CMK (cell line): ENCODE results near the gene BAZ1A.
"Not testable (repeated sequence)": the region's sequence is repeated elsewhere in the genome, so short reads cannot be mapped to it uniquely, and the experiment has no call there.

Experiments used
- DNase-seq: peaks from one replicate; pipeline ENCODE4 v3.0.0-alpha.2; 2010; ENCODE audit warnings: low read depth

Gene BAZ1A

DNA sequence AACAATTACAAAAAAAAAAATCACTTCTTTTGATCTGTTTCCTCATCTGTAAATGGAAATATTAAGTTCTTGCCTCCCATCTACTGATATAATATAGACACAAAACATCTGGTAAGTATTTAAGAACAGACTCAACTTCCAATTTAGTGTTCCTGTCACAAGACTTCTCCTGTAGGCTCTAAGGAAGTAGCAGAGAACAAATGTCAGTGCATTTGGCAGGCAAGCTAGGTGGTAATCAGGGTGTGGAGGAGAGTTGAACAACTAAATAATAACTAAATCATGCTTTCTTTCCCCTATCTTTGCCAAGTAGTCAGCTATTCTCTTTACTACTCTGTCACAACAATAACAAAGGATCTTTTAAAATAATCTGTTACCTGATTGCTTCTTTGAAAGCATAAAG lies 22.1 kb downstream of the BAZ1A start:
- no peak for DNase-seq

DNA sequence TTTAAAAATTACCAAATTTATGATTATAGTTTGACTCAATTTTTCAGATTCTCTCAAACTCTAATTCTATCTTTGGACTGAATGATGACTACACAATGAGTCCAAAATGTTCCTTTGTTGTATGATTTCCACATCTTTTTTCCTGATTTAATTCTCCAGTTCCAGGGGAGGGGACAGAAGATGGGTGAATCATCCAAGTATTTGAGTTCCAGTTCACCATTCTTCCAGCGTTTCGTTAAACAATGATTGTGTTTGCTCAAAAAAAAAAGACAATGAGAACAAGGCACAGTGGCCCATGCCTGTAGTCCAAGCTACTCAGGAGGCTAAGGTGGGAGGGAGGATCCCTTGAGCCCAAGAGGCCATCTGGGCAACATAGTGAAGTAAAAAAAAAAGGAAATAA lies 23.8 kb downstream of the BAZ1A start:
- DNase-seq: no peak

DNA sequence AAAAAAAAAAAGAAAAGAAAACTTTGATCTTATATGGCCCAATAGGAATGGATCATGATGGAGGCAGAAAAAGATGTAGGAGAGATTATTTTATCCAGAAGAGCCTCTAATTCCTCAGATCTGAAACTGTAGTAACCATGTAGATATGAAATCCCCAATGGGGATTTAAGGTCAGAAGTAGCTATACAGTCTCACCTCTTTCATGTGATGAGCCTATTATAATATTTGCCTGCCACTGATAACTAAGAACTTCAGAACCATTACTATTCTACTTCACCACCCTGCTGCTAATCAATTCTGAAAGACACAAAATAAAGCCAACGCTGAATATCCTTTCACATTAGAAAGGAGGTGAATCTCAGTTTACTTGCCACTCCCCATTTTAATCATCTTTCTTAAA lies 29.3 kb downstream of the BAZ1A start:
- DNase-seq: no peak

DNA sequence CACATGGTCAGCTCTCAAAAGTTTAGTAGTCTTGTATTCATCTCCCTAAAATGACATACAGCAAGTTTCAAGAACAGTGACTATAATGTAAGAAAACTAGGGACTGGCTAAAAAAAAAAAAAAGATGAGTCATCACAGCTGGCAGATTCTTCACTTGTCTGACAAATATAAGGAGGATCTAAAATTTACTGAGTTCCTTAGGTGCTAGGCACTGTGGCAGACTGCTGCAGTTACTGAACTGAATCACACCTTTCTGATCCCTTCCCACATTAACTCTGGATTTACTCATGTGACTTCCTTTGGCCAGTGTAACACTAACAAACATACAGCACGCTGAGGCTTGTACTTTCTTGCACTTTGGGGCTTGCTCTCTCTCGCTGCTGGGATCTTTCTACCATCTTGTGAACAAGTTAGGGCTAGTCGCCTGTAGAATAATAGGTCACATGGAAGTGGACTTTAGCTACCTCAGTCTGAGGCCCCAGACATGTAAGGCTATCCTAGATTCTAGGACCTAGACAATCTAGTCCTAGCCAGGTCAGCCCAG lies 32.1 kb downstream of the BAZ1A start:
- DNase-seq: no peak

DNA sequence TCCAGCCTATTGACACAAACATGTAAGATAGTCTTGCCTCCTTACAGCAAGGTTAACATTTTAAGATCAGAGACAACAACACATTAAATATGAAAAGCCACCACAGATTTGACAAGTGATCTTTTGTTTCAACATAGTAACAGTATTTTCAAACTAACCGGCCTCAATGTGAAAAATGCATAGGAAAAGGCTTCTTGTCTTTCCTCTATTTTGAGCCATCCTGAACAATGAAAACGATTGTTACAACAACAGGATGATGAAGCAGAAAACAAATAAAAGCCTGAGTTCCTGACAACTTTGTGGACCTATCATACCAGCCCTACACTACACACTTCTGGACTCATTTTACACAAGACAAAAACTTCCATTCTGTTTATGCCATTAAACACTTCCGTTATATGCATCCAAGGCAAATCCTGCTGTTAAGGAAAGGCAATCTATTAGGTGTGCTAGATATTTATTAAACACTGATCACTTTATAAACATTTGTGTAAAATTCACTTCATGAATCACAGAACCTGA lies 37.3 kb downstream of the BAZ1A start:
- no peak for DNase-seq

DNA sequence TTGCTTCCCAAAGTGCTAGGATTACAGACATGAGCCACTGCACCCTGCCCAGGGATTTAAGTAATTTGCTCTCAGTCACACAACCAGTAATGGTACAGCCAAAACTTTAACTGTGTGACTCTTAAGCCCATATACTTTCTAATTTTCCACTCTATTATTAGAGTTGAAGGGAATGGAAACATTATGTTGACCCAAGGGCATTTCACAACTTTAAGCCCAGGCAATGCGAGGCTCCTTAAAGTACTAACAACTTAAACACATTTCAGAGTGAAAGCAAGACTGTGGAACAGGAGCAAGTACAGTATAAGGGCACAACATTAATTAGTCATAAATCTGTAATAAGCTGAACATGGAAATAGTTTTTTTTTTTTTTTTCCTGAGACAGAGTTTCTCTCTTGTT lies 39.8 kb downstream of the BAZ1A start:
- no peak for DNase-seq

DNA sequence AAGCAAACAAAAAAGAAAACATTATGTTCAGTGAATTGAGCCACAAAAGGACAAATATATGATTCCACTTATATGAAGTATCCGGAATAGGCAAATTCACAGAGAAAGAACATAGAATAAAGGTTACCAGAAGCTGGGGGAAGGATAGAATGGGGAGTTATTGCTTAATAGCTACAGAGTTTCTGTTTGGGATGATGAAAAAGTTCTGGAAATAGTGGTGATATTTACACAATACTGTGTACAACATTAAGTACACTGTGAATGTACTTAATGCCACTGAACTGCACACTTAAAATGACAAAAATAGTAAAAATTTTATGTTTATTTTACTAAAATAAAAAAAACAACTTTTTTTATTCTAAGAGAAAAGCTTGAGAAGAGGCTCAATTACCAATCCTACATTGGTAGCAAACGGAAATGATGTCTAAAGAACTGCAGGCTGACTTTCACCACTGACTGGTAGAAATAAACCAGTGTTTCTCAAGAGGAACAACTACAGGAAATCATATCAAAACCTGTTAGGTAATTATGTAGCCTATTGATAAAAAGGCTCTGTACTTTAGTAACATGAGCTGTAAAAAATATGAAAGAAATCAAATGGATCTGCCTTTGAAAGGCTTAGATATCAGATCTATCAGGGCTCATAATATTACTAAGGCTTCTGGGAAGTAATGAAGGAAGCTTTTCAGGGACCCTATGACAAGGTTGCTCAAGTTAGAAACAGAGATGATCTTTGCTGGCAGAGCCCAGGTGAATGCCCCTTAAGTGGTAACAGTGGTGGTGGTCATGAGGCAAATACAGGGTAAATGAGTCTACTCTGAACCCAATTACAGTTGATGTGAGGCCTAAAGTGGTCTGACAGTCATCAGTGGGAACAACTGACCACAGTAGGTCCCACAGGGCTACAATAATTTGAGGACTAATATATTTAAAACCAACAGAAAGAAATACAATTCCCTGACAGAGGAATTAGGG lies 41.3 kb downstream of the BAZ1A start:
- no peak for DNase-seq

DNA sequence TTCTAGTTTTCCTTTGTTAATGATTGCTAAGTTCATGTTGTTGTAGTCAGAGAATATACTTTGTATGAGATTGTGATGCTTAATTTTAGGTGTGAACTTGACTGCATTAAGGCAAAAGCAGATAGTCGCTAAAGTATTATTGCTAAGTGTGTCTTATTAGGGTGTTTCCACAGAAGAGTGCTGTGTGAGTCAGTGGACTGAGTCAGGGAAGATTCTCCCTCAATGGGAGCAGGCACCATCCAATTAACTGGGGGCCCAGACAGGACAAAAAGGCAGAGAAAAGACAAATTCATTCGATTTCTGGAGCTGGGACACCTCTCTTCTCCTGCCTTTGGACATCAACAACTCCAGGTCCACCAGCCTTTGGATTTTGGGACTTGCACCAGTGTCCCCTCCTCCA lies 48.5 kb downstream of the BAZ1A start:
- no peak for DNase-seq

DNA sequence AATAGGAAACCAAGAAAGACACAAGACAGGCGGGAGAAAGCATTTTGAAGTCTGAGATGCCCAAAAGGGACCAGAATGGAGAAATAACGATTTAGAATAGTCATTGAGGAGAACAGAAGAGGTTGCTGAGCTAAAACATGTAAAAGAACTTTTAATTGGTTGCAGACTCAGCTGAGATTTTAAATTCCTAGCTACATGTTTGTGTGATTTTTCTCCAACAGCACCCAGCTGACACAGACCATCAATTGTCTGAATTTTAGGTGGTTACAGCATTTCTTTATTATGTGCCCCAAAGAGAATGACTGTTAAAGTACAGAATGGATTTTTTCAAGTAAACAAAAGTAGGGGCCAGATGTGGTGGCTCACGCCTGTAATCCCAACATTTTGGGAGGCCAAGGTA lies 50.3 kb downstream of the BAZ1A start:
- no peak for DNase-seq

DNA sequence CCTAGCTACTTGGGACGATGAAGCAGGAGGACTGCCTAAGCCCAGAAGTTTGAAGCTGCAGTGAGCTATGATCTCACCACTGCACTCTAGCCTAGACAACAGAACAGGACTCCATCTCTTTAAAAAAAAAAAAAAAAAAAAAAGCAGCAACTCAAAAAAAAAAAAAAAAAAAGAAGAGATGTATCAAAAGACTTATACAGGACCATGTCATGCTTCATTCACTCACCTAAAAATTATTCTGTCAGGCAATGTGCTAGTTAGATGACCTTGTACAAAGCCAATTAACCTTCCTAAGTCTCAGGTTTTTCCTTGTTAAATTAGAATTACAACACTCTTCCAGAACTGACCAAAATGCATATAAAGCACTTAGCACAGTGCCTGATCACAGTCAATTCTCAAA lies 50.9 kb downstream of the BAZ1A start:
- no peak for DNase-seq

DNA sequence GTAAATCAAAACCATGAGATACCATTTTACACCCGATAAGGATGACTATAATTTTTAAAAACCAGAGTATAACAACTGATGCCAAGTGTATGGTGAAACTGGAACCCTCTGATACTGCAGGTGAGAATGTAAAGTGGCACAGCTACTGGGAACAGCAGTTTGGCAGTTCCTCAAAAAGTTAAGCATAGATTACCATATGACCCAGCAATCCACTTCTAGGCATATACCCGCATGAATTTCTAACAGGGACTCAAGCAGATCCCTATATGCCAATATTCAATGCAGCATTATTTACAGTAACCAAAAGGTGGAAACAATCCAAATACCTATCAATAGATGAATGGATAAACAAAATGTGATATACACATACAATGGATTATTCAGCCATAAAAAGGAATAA lies 57.4 kb downstream of the BAZ1A start:
- no peak for DNase-seq

DNA sequence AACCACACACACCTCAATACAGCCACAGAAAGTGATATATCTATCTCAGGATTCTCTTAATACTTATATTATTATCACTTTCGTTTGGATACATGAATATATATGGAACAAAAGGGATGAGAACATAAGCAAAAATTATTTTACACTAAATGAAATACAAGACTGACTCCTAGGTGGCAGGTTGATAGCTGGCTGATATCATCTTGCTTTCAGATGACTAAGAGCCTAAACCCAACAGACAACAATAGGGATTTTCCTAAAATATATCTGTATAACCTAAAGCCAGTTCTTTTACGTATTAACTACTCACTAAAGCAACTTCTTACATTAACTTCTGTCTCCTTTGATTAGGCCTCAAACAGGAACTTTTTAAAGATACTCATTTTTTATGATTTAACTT lies 65.1 kb downstream of the BAZ1A start:
- no peak for DNase-seq

DNA sequence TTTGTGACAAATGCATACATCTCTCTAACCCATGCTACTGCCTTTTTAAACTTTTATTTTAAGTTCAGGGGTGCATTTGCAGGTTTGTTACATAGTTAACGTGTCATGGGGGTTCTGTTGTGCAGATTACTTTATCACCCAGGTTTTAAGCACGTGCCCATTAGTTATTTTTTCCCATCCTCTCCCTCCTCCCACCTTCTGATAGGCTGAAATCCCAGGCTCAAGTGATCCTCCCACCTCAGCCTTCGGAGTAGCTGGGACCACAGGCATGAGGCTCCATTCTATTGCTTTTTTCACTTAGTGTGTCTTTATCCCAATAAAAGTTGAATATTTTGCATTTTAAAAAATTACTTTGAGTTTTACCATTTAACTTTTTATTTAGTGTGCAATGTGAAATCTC lies 68.9 kb downstream of the BAZ1A start:
- DNase-seq: no peak

DNA sequence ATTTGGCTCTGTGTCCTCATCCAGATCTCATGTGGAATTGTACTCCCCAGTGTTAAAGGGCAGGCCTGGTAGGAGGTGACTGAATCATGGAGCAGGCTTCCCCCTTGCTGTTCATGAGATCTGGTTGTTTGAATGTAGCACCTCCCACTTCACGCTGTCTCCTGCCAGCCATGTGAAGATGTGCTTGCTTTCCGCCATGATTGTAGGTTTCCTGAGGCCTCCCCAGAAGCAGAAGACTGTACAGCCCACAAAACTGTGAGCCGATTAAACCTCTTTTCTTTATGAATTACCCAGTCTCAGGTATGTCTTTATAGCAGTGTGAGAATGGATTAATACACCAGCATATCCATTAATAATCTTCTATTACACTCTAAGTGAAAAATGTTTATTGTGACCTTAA lies 70.2 kb downstream of the BAZ1A start:
- DNase-seq: no peak

DNA sequence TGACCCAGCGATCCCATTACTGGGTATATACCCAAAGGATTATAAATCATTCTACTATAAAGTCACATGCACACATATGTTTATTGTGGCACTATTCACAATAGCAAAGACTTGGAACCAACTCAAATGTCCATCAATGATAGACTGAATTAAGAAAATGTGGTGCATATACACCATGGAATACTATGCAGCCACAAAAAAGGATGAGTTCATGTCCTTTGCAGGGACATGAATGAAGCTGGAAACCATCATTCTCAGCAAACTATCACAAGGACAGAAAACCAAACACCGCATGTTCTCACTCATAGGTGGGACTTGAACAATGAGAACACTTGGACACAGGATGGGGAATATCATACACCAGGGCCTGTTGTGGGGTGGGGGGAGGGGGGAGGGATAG lies 76.3 kb downstream of the BAZ1A start:
- DNase-seq: not testable (repeated sequence)

DNA sequence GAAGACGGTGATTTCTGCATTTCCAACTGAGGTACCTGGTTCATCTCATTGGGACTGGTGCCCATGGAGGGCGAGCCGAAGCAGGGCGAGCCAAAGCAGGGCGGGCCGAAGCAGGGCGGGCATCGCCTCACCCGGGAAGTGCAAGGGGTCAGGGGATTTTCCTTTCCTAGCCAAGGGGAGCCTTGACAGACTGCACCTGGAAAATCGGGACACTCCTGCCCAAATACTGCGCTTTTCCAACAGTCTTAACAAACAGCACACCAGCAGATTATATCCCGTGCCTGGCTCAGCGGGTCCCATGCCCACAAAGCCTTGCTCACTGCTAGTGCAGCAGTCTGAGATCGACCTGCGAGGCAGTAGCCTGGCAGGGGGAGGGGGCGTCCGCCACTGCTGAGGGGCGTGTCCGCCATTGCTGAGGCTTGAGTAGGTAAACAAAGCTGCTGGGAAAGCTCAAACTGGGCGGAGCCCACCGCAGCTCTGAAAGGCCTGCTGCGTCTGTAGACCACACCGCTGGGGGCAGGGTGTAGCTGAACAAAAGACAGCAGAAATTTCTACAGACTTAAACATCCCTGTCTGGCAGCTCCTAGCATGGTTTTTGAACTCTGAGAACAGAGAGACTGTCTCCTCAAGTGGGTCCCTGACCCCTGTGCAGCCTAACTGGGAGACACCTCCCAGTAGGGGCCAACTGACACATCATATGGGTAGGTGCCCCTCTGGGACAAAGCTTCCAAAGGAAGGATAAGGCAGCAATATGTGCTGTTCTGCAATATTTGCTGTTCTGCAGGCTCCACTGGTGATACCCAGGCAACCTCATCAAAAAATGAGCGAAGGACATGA lies 77.2 kb downstream of the BAZ1A start:
- DNase-seq: no peak

DNA sequence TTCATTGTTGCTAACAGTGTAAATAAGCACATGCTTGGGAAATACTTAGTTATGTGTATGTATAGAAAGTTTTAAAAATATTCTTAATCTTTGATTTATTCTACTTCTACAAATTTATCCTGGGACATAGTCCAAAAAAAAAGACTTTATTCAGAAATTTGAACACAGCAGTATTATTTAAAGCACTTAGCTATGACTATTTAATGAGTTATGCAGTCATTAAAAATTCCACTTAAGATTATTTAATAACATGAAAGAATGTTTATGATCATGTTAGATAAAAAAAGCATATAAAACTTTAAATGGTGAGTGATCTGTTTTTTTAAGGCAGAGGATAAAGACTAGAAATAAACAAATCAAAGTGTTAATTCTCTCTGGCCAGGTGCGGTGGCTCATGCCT lies 78.3 kb downstream of the BAZ1A start:
- DNase-seq: no peak

DNA sequence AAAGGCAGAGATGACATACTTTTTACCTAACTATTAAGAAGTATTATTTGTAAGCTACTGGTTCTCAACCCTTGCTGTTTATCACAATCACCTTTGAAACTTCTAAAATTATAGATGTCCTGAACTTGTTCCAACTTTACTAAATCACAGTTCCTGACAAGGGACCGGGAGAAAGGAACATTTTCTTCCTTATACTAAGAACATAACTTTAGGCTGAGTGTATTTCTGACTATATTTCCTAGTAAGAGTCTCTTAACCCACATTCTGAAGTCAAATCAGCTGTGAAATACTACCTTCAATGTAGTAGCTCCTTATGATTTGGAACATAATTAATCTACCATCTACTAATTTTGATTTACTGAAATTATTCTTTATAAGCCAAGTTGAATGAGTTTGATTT lies 80.2 kb downstream of the BAZ1A start:
- DNase-seq: no peak

DNA sequence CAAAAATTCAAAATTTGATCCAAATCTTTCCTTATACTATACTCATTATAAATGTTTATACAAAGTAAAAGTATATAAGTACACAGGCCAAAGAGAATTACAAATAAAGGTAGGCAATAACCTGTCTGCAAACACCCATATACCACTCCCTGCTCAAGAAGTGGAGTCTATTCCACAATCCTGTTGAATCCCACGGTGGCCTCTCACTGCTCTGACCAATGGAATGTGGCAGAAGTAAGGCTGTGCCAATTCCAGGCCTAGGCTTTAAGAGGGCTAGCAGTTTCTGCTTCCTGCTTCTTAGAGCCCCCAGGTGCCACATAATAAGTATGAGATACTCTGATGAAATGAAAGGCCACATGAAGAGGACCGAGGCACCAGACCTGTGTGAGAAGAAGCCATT lies 80.9 kb downstream of the BAZ1A start:
- DNase-seq: no peak

DNA sequence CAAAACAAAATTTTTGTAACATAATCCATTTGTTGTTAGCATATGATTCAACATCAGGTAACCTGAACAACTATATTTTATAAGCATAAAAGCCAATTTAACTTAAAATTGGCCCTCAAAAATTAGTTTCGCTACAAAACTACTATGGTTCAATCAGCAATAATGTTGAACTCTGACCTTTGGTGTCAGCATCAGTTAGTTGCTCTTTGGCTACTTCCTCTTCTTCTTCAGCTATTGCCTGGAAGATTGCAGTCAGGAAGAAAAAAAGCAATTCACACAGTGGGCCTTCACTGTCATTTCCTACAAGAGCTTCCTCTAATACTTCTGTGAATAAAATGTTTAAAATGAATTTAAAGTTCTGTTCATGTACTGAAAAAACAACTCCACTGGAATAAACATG lies 82.6 kb downstream of the BAZ1A start:
- no peak for DNase-seq

DNA sequence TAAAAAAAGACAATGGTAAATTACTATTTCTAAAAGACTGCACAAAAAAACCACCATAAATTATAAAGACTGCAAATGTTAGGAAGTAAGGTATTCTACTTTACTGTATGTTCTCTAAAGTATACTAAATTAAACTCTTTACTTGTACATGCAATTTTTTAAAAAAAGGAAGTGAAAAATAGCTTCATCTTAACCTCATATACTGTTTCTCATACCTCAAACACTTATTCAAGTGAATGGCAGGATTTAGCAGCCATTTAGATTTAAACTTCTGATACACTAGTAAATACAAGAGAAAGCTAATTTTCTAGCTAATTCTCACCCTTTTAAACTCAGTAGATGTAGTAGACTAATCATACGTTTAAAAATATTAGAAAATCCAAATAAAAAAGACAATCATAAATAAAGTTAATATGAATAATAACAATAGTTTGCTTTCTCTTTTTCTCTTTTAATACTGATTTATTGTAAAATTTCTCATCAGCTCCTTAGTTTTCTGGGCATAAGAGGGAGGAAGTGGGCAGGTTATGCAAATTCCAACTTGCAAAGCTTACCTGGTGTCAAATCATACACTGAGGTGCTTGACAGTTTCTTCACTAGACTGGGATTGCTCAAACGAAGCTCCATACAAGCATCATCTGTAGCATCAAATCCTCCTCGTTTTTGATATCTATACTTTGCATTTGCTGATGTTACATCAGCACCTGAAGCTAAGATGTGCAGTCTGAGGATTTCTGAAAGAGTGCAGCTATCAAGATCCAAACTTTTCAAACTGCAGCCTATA lies 89.7 kb downstream of the BAZ1A start:
- DNase-seq: no peak

DNA sequence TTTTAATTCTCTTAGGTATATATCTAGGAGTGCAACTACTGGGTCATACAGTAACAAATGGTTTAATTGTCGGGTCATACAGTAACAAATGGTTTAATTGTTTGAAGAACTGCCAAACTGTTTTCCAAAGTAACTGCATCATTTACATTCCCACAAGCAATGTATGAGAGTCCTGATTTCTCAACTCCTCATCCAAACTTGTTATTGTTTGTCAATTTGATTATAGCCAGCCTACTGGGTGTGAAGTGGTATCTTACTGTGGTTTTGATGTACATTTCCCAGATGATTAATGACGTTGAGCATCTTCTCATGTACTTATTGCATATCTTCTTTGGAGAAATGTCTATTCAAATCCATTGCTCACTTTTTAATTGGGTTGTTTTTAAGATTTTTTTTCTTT lies 93.1 kb downstream of the BAZ1A start:
- DNase-seq: no peak
